Peyer's patch (tissue), 4 donors: ENCODE data around the gene MGLL.

Experiments used
- POLR2A ChIP-seq, 2 donors: fragments of 450-650 bp; IDR thresholded peaks; one replicate each; pipeline ENCODE4 v1.5.1; 2017; ENCODE audit warnings: antibody characterized with exemption in 2 of 2, mild to moderate bottlenecking in 2 of 2, moderate library complexity in 2 of 2
- TF ChIP-seq, protein P1 (sequence below), 6 experiments: fragments of 450-650 bp in 4 of 6; fragments of 200-600 bp in 2 of 6; sonication (generic) in 1 of 6; IDR thresholded peaks; one replicate each; pipeline ENCODE4 v1.5.1; 2017 to 2019; ENCODE audit warnings: antibody characterized with exemption in 6 of 6, mild to moderate bottlenecking in 3 of 6, moderate library complexity in 1 of 6

DNA sequence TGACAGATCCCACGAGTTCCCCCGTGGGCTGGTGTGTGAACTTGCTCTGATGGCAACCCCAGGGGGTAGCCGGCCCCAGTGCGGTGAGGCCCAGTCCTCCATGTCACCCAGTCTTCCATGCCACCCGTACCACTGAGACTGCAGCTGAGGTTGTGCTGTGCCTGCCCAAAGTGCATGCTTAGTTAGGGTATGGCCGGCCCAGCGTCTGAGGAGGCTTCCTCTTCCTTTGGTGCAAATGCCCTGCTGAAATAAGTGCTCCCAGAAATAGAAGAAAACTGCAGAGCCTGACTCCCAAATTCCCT is 31.5 kb downstream of the MGLL start:
- TF ChIP-seq, protein P1, sequence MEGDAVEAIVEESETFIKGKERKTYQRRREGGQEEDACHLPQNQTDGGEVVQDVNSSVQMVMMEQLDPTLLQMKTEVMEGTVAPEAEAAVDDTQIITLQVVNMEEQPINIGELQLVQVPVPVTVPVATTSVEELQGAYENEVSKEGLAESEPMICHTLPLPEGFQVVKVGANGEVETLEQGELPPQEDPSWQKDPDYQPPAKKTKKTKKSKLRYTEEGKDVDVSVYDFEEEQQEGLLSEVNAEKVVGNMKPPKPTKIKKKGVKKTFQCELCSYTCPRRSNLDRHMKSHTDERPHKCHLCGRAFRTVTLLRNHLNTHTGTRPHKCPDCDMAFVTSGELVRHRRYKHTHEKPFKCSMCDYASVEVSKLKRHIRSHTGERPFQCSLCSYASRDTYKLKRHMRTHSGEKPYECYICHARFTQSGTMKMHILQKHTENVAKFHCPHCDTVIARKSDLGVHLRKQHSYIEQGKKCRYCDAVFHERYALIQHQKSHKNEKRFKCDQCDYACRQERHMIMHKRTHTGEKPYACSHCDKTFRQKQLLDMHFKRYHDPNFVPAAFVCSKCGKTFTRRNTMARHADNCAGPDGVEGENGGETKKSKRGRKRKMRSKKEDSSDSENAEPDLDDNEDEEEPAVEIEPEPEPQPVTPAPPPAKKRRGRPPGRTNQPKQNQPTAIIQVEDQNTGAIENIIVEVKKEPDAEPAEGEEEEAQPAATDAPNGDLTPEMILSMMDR (IDR thresholded peaks at IDR 0.05): no peak
- no peak for TF ChIP-seq POLR2A (IDR thresholded peaks at IDR 0.05)
